Measurements from ENCODE around the gene CNOT6. TPM values are rescaled to one million over a fixed set of nuclear protein-coding genes. Genes with fewer than 3 reads are reported as not detected.
"Not testable (repeated sequence)": the region's sequence is repeated elsewhere in the genome, so short reads cannot be mapped to it uniquely, and the experiment has no call there.

The CNOT6 gene
- total RNA-seq, 4 donors from 2014 or later: 15.8 to 25.7 (median 24.1) TPM

DNA sequence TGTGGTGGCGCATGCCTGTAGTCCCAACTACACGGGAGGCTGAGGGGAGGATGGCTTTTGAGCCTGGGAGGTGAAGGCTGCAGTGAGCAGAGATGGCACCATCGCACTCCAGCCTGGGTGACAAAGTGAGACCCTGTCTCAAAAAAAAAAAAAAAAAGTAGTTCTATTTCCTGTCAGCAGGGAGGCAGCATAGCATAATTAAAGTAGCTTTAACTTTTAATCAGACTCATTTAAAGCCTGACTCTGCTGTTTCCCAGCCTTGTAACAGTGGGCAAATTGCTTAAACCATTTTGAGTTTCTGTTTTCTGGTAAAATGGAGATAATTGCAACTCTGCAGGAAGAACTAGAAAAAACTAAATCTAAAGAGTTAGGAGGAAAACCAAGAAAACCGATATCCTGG, 31.2 kb downstream of the CNOT6 start:
- no peak for TF ChIP-seq POLR2A (IDR thresholded peaks at IDR 0.05)
- TF ChIP-seq POLR2AphosphoS5 (IDR thresholded peaks at IDR 0.05): no peak
- no peak for TF ChIP-seq EP300 (IDR thresholded peaks at IDR 0.05)
- TF ChIP-seq, protein P1, sequence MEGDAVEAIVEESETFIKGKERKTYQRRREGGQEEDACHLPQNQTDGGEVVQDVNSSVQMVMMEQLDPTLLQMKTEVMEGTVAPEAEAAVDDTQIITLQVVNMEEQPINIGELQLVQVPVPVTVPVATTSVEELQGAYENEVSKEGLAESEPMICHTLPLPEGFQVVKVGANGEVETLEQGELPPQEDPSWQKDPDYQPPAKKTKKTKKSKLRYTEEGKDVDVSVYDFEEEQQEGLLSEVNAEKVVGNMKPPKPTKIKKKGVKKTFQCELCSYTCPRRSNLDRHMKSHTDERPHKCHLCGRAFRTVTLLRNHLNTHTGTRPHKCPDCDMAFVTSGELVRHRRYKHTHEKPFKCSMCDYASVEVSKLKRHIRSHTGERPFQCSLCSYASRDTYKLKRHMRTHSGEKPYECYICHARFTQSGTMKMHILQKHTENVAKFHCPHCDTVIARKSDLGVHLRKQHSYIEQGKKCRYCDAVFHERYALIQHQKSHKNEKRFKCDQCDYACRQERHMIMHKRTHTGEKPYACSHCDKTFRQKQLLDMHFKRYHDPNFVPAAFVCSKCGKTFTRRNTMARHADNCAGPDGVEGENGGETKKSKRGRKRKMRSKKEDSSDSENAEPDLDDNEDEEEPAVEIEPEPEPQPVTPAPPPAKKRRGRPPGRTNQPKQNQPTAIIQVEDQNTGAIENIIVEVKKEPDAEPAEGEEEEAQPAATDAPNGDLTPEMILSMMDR (IDR thresholded peaks at IDR 0.05): no peak
- 94 to 96% methylated on average over 3 to 4 of the region's 4 CpGs for WGBS, 2 donors (ENCODE audit: low coverage in 1 of 2)

DNA sequence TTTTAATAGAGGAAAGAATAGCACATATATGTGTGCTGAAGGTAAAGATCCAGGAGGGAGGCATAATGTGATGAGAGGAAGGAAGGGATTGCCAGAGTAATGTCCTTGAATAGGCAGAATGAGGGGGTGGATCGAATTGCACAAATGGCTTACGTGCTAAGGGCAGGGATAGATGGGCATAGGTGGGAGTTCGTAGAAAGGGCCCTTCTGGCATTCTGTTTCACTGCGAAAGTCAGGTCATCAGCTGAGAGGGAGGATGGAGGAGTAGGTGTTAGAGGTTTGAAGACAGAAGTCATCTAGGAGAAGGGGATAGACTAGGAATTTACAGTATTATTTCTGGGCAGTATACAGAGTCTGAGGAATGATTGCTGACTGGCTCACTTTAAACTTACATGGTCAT, 32.1 kb downstream of the CNOT6 start:
- no peak for TF ChIP-seq POLR2AphosphoS5 (IDR thresholded peaks at IDR 0.05)
- TF ChIP-seq, protein P1 (IDR thresholded peaks at IDR 0.05): no peak
- no peak for ATAC-seq
- no peaks in the 10 kb centered on the region for H3K9me3 ChIP-seq
- no peak overlapping the region for H3K27ac ChIP-seq
- peaks cover 0 to 13% of the 10 kb centered on the region in 2 donors for H3K36me3 ChIP-seq
- no peaks in the 10 kb centered on the region for H3K27me3 ChIP-seq
- WGBS, 2 donors (ENCODE audit: low coverage in 1 of 2): 52 to 68% methylated on average over 4 of the region's 4 CpGs
- peaks cover 0 to 39% (median 5%) of the 10 kb centered on the region in 3 donors for H3K4me1 ChIP-seq
- H3K4me3 ChIP-seq: no peak overlapping the region

More for the DNA sequence above, 31.2 kb downstream of the CNOT6 start:
- ATAC-seq: no peak
- Histone ChIP-seq H3K4me3 (no peak overlapping the region), H3K27me3 (no peaks in the 10 kb centered on the region), H3K4me1 (peaks cover 0 to 39% (median 5%) of the 10 kb centered on the region in 3 donors), H3K36me3 (peaks cover 0 to 8% of the 10 kb centered on the region in 2 donors), H3K27ac (no peak overlapping the region), H3K9me3 (no peaks in the 10 kb centered on the region)

DNA sequence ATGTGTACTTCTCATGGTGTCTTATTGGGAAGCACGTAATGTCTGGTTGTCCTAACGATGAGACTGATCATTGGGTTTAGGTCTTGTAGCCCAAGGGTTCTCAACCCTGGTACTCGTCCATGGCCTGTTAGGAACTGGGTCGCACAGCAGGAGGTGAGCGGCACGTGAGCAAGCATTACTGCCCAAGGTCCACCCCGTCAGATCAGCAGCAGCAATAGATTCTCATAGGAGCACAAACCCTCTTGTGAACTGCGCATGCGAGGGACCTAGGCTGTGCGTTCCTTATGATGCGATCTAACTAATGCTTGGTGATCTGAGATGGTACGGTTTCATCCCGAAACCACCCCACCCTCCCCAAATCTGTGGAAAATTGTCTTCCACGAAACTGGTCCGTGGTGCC, 33.5 kb downstream of the CNOT6 start:
- no peaks in the 10 kb centered on the region for H3K27me3 ChIP-seq

DNA sequence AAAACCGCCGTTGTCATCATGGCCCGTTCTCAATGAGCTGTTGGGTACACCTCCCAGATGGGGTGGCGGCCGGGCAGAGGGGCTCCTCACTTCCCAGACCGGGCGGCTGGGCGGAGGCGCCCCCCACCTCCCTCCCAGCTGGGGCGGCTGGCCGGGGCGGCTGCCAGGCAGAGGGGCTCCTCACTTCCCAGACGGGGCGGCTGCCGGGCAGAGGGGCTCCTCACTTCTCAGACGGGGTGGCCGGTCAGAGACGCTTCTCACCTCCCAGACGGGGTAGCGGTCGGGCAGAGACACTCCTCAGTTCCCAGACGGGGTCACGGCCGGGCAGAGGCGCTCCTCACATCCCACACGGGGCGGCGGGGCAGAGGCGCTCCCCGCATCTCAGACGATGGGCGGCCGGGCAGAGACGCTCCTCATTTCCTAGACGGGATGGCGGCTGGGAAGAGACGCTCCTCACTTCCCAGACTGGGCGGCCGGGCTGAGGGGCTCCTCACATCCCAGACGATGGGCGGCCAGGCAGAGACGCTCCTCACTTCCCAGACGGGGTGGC, 36.9 kb downstream of the CNOT6 start:
- not testable (repeated sequence) for ATAC-seq, H3K4me3 ChIP-seq, H3K27ac ChIP-seq, H3K27me3 ChIP-seq, H3K9me3 ChIP-seq, H3K4me1 ChIP-seq
- H3K36me3 ChIP-seq: peaks cover 0 to 43% of the 10 kb centered on the region in 2 donors
- no CpG with 5 or more reads among the region's 43 CpGs for WGBS, 2 donors (ENCODE audit: low coverage in 1 of 2)

More for the DNA sequence above, 33.5 kb downstream of the CNOT6 start:
- ATAC-seq: no peak
- no peak overlapping the region for H3K4me3 ChIP-seq
- H3K27ac ChIP-seq: no peak overlapping the region
- no peaks in the 10 kb centered on the region for H3K9me3 ChIP-seq
- H3K4me1 ChIP-seq: peaks cover 0 to 27% (median 5%) of the 10 kb centered on the region in 3 donors
- 93 to 98% methylated on average over 9 to 10 of the region's 15 CpGs for WGBS, 2 donors (ENCODE audit: low coverage in 1 of 2)
- no peak for TF ChIP-seq EP300 (IDR thresholded peaks at IDR 0.05)
- TF ChIP-seq, protein P1 (IDR thresholded peaks at IDR 0.05): no peak
- no peak for TF ChIP-seq POLR2A (IDR thresholded peaks at IDR 0.05)
- no peak for TF ChIP-seq POLR2AphosphoS5 (IDR thresholded peaks at IDR 0.05)
- H3K36me3 ChIP-seq: peaks cover 0 to 27% of the 10 kb centered on the region in 2 donors

DNA sequence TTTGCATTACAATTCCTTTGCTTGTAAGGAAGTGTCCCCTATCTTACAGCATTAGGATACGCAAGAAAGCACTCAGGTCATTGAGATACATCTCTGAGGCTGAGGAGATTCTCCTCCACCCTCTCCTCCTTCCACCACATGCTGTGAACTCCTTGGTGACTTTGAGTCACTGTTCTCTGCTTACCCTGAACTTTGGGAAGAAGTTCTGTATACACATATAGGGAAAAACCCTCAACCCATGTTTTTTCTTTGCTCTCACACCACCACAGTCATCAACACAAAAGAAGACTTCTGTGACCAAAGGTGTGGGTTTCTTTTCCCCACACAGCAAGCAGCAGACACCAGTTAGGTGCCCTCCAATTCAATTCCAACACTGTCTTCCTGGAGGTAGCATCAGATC, 38.1 kb downstream of the CNOT6 start:
- Histone ChIP-seq H3K9me3 (no peaks in the 10 kb centered on the region), H3K4me1 (no peaks in the 10 kb centered on the region), H3K4me3 (no peak overlapping the region), H3K36me3 (peaks cover 0 to 50% of the 10 kb centered on the region in 2 donors), H3K27me3 (no peaks in the 10 kb centered on the region), H3K27ac (no peak overlapping the region)
- no peak for ATAC-seq
- 83% methylated on average over 1 of the region's 1 CpG; no CpG with 5 or more reads in 1 of the 2 donors for WGBS, 2 donors (ENCODE audit: low coverage in 1 of 2)
- TF ChIP-seq, protein P1 (IDR thresholded peaks at IDR 0.05): no peak
